Measurements from ENCODE around the gene IL37.

IL37 gene

GRCh38 chr2:112960230-112960825 is 49.4 kb downstream of the IL37 start:
- no peak for DNase-seq (ENCODE audit: low read depth)

- no peak for DNase-seq (ENCODE audit: low read depth)
These were observed 51.6 kb downstream of the IL37 start for GRCh38 chr2:112962308-112963175.

GRCh38 chr2:112967023-112967422 is 56.1 kb downstream of the IL37 start:
- no peak for DNase-seq (ENCODE audit: low read depth)

Measured in EH (cell line).